ENCODE measurements around the gene CDC6.

DNA sequence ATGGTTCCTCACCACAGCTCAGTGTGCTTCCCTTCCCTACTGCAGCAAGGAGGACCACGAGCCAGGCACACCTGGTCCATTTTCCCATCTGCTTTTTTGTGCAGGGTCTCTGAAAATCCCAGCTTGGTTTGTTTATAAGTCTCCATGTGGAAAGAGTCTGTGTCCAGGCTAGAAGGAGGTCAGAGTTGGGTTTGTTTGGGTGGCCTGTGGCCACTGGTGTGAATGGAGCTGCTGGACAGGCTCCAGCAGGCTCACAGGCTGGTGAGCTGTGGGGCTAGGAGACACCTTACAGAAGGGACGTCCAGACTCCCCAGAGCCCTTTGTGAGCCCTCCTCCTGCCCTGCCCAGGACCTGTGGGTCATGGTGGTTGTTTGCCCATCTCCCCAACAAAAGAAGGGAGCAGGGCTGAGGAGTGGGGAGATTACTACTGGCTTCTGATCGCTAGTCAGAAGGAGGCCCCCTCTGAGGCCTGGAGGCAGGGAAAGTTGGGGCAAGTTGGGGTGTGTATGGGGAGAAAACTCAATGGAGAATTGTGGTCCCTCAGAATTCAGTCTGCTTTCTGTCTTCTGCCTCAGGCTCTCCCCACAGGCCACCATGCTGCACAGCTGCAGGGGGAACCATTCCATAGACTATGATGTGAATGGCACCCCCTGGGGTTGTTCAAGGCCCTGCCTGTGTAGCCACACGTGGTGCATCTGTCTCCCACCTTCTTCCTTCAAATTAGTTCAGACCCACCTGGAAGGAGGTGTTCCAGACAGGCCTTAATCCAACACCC lies 25.4 kb downstream of the CDC6 start:
- TF ChIP-seq, protein P1, sequence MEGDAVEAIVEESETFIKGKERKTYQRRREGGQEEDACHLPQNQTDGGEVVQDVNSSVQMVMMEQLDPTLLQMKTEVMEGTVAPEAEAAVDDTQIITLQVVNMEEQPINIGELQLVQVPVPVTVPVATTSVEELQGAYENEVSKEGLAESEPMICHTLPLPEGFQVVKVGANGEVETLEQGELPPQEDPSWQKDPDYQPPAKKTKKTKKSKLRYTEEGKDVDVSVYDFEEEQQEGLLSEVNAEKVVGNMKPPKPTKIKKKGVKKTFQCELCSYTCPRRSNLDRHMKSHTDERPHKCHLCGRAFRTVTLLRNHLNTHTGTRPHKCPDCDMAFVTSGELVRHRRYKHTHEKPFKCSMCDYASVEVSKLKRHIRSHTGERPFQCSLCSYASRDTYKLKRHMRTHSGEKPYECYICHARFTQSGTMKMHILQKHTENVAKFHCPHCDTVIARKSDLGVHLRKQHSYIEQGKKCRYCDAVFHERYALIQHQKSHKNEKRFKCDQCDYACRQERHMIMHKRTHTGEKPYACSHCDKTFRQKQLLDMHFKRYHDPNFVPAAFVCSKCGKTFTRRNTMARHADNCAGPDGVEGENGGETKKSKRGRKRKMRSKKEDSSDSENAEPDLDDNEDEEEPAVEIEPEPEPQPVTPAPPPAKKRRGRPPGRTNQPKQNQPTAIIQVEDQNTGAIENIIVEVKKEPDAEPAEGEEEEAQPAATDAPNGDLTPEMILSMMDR (IDR thresholded peaks at IDR 0.05; ENCODE audit: extremely low read depth in 1 of 2, insufficient read depth in 1 of 2, low read depth in 1 of 2, low read length in 2 of 2): no peak
- TF ChIP-seq POLR2A (IDR thresholded peaks at IDR 0.05; ENCODE audit: low read depth, low read length) (no peak), POLR2AphosphoS5 (IDR thresholded peaks at IDR 0.05; ENCODE audit: insufficient read depth, low read depth, low read length) (no peak), EZH2 (IDR thresholded peaks at IDR 0.05; ENCODE audit: borderline replicate concordance, low read depth, low read length, severe bottlenecking) (no peak)

Measured in endothelial cell of umbilical vein (primary cell).